ENCODE data around the gene VTCN1. TPM values are rescaled to one million over a fixed set of nuclear protein-coding genes. Genes with fewer than 3 reads are reported as not detected.

The VTCN1 gene
- total RNA-seq, 1 experiment from 2014 or later, result 0.52 TPM

DNA sequence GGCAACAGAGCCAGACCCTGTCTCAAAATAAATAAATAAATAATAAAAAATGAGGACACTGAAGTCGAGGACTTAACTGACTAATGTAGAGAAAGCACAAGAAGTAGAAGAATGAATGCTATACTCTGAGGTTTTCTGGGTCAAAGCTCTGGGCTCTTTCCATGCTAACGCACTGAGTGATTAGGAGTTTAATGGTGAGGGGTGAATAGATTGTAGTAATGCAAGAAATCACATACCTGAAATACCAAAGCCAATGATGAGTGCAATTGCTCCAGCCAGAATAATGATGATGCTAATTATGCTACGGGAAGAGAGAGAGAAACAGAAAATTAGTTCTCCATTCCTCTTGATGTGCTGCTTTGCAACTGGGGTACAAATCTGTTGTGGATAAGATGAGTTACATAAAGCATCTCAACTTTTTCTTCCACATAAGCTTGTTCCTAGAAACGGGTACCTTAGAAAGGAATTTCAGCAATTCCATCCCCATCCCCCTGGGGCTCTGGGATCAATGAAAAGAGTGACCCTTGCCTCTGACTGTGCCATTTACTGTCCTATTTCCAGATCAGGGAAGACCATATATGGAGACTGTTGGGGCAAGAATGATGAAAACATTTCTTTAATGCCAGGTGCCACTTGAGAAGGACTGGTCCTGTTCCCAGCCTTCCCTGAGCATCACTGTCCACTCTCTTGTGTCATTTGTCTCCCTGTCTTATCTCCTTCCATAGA is 40.7 kb downstream of the VTCN1 start:
- Mint-ChIP-seq H3K27ac (ENCODE audit: unreplicated experiment) (no peak overlapping the region), H3K9me3 (ENCODE audit: unreplicated experiment) (no peaks in the 10 kb centered on the region), H3K27me3 (ENCODE audit: insufficient read depth, unreplicated experiment) (no peaks in the 10 kb centered on the region), H3K4me3 (ENCODE audit: unreplicated experiment) (no peak overlapping the region), H3K36me3 (ENCODE audit: insufficient read depth, unreplicated experiment) (no peaks in the 10 kb centered on the region), H3K4me1 (ENCODE audit: low read depth, unreplicated experiment) (peaks cover 5% of the 10 kb centered on the region)
- Histone ChIP-seq H3K9me3 (no peaks in the 10 kb centered on the region), H3K36me3 (ENCODE audit: control insufficient read depth, insufficient read depth, low read length) (no peaks in the 10 kb centered on the region), H3K4me3 (ENCODE audit: low read depth, low read length) (no peak overlapping the region), H3K27me3 (replicated peaks; ENCODE audit: control insufficient read depth, insufficient read depth, low read length) (no peaks in the 10 kb centered on the region), H3K4me1 (no peaks in the 10 kb centered on the region)
- ChIA-PET POLR2A (no interaction called here), CTCF (no interaction called here)
- intact Hi-C loops (cut with micrococcal nuclease; ENCODE audit: unreplicated experiment), result no loop called here
- TF ChIP-seq, protein P1, sequence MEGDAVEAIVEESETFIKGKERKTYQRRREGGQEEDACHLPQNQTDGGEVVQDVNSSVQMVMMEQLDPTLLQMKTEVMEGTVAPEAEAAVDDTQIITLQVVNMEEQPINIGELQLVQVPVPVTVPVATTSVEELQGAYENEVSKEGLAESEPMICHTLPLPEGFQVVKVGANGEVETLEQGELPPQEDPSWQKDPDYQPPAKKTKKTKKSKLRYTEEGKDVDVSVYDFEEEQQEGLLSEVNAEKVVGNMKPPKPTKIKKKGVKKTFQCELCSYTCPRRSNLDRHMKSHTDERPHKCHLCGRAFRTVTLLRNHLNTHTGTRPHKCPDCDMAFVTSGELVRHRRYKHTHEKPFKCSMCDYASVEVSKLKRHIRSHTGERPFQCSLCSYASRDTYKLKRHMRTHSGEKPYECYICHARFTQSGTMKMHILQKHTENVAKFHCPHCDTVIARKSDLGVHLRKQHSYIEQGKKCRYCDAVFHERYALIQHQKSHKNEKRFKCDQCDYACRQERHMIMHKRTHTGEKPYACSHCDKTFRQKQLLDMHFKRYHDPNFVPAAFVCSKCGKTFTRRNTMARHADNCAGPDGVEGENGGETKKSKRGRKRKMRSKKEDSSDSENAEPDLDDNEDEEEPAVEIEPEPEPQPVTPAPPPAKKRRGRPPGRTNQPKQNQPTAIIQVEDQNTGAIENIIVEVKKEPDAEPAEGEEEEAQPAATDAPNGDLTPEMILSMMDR (IDR thresholded peaks at IDR 0.05; ENCODE audit: insufficient read depth in 1 of 2, low read depth in 1 of 2, low read length in 1 of 2, severe bottlenecking in 1 of 2, unreplicated experiment in 1 of 2), result no peak
- DNase-seq, result no peak
- BruUV-seq (replicated peaks), result no TSS peak

DNA sequence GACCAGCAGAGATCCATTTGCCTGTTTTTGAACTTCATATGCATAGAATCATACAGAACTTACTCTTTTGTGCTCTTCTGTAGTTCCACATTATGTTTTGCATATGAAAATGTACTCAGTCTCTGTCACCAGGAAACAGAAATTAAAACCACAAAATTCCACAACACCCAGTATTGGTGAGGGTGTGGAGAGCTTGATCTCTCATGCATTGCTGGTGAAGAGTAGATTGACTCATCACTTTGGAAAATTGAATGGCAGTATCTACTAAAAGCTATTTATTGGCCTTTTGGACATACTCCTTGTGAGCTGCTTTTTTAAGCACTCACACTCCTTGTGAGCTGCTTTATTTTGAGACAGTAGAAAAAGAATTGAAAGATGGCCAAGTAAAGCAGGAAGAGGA is 43.3 kb downstream of the VTCN1 start:
- TF ChIP-seq, protein P1 (IDR thresholded peaks at IDR 0.05; ENCODE audit: insufficient read depth in 1 of 2, low read depth in 1 of 2, low read length in 1 of 2, severe bottlenecking in 1 of 2, unreplicated experiment in 1 of 2), result no peak
- CTCF ChIA-PET, result no interaction called here
- Mint-ChIP-seq H3K27ac (ENCODE audit: unreplicated experiment) (no peak overlapping the region), H3K27me3 (ENCODE audit: insufficient read depth, unreplicated experiment) (no peaks in the 10 kb centered on the region), H3K9me3 (ENCODE audit: unreplicated experiment) (no peaks in the 10 kb centered on the region), H3K4me3 (ENCODE audit: unreplicated experiment) (no peak overlapping the region), H3K36me3 (ENCODE audit: insufficient read depth, unreplicated experiment) (no peaks in the 10 kb centered on the region), H3K4me1 (ENCODE audit: low read depth, unreplicated experiment) (peaks cover 5% of the 10 kb centered on the region)
- Histone ChIP-seq H3K9me3 (no peaks in the 10 kb centered on the region), H3K36me3 (ENCODE audit: control insufficient read depth, insufficient read depth, low read length) (no peaks in the 10 kb centered on the region), H3K27me3 (replicated peaks; ENCODE audit: control insufficient read depth, insufficient read depth, low read length) (no peaks in the 10 kb centered on the region), H3K4me3 (ENCODE audit: low read depth, low read length) (no peak overlapping the region), H3K4me1 (peaks cover 4% of the 10 kb centered on the region; the same call in 1 of the 2 replicates)
- no peak for DNase-seq
- POLR2A ChIA-PET, result no interaction called here
- intact Hi-C loops (cut with micrococcal nuclease; ENCODE audit: unreplicated experiment), result no loop called here
- BruUV-seq (replicated peaks), result no TSS peak

DNA sequence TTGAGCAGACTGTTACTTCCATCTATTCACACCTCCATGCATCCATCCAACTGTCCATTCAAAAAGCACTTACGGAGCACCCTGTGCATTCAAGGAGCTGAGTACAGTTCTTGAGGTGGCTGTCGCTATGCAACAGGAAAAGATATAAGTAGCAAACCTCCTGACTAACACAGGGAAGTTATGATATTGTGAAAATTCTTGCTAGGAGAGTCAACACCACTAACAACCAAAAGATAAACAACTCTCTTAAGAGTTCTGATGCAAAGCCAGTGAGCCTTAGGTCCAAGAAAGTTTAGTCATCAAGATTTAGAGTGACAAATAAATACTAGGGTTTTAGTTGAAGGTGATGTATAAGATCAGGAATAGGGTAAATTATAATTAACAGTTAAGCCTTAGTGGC is 44.7 kb downstream of the VTCN1 start:
- H3K36me3 Mint-ChIP-seq (ENCODE audit: insufficient read depth, unreplicated experiment), result no peaks in the 10 kb centered on the region
- TF ChIP-seq, protein P1 (IDR thresholded peaks at IDR 0.05; ENCODE audit: insufficient read depth in 1 of 2, low read depth in 1 of 2, low read length in 1 of 2, severe bottlenecking in 1 of 2, unreplicated experiment in 1 of 2), result no peak
- H3K9me3 ChIP-seq, result no peaks in the 10 kb centered on the region
- peaks cover 17% of the 10 kb centered on the region for H3K4me1 ChIP-seq
- no TSS peak for BruUV-seq (replicated peaks)
- no peaks in the 10 kb centered on the region for H3K27me3 Mint-ChIP-seq (ENCODE audit: insufficient read depth, unreplicated experiment)
- ChIA-PET CTCF (no interaction called here), POLR2A (interaction anchor here (0.6 kb wide), 1 partner anchor 107 kb away, joined by 4 read pairs; no protein-coding TSS in a partner anchor)
- H3K4me1 Mint-ChIP-seq (ENCODE audit: low read depth, unreplicated experiment), result peaks cover 16% of the 10 kb centered on the region
- H3K27ac Mint-ChIP-seq (ENCODE audit: unreplicated experiment), result no peak overlapping the region
- intact Hi-C loops (cut with micrococcal nuclease; ENCODE audit: unreplicated experiment), result no loop called here
- H3K9me3 Mint-ChIP-seq (ENCODE audit: unreplicated experiment), result peaks cover 5% of the 10 kb centered on the region
- no peak overlapping the region for H3K4me3 Mint-ChIP-seq (ENCODE audit: unreplicated experiment)
- no peak for DNase-seq
- H3K27me3 ChIP-seq (replicated peaks; ENCODE audit: control insufficient read depth, insufficient read depth, low read length), result no peaks in the 10 kb centered on the region
- no peaks in the 10 kb centered on the region for H3K36me3 ChIP-seq (ENCODE audit: control insufficient read depth, insufficient read depth, low read length)
- no peak overlapping the region for H3K4me3 ChIP-seq (ENCODE audit: low read depth, low read length)
